Measurements from ENCODE around the gene IER2.
"Not testable (repeated sequence)": the region's sequence is repeated elsewhere in the genome, so short reads cannot be mapped to it uniquely, and the experiment has no call there.

Gene IER2

DNA sequence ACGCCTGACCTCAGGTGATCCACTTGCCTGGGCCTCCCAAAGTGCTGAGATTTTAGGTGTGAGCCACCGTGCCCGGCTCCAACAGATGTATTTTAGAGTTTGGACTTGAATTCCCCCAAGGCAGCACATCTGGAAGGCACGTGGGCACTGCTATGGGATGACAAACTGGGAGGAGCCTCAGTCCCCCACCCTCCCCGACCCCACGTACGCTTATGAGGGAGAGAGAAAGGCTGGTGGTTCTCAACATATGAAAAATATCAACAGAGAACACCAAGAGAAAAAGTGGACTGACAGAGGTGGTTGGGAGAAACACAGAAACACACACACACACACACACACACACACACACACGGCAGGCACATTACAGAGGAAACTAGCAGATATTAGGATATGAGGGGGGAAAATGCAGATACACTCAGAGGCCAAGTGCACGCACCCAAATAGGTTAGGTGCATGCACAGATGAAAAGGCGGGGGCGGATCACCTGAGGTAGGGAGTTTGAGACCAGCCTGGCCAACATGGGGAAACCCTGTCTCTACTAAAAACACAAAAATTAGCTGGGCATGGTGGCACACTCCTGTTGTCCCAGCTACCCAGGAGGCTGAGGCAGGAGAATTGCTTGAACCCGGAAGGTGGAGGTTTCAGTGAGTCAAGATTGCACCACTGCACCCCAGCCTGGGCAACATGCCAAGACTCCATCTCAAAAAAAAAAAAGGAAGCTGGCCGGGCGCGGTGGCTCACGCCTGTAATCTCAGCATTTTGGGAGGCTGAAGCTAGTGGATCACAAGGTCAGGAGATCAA is 3.2 kb upstream of the IER2 start:
- Mint-ChIP-seq H3K4me3 (peak overlapping the region; percentile 72 to 80 (median 78)), H3K9me3 (no peaks in the 10 kb centered on the region), H3K27ac (peak overlapping the region in 1 of 3 experiments; percentile 26)

DNA sequence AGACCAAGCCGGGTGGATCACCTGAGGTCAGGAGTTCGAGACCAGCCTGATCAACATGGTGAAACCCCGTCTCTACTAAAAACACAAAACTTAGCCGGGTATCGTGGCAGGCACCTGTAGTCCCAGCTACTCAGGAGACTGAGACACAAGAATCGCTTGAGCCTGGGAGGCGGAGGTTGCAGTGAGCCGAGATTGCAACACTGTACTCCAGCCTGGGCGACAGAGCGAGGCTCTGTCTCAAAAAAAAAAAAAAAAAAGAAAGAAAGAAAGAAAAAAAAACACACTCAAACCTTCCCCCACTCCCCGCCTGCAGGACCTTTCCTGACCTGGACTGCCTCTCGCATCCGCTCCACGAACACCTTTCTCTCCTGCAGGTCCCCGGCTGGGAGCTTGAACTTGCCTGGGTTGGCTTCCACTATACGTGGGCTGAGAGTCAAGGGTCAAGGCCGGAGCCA is 1.0 kb upstream of the IER2 start:
- not testable (repeated sequence) for H3K4me1 Mint-ChIP-seq; H3K9me3 Mint-ChIP-seq; H3K27me3 Mint-ChIP-seq (ENCODE audit: low read depth)
- Mint-ChIP-seq H3K27ac (peak overlapping the region; percentile 45 to 63 (median 59)), H3K36me3 (ENCODE audit: low read depth) (peaks cover 10% of the 10 kb centered on the region), H3K4me3 (peak overlapping the region; percentile 85 to 100 (median 95))

More for the DNA sequence above, 3.2 kb upstream of the IER2 start:
- peaks cover 6% of the 10 kb centered on the region for H3K4me1 Mint-ChIP-seq
- H3K36me3 Mint-ChIP-seq (ENCODE audit: low read depth) = peaks cover 6% of the 10 kb centered on the region
- TF ChIP-seq, protein P1, sequence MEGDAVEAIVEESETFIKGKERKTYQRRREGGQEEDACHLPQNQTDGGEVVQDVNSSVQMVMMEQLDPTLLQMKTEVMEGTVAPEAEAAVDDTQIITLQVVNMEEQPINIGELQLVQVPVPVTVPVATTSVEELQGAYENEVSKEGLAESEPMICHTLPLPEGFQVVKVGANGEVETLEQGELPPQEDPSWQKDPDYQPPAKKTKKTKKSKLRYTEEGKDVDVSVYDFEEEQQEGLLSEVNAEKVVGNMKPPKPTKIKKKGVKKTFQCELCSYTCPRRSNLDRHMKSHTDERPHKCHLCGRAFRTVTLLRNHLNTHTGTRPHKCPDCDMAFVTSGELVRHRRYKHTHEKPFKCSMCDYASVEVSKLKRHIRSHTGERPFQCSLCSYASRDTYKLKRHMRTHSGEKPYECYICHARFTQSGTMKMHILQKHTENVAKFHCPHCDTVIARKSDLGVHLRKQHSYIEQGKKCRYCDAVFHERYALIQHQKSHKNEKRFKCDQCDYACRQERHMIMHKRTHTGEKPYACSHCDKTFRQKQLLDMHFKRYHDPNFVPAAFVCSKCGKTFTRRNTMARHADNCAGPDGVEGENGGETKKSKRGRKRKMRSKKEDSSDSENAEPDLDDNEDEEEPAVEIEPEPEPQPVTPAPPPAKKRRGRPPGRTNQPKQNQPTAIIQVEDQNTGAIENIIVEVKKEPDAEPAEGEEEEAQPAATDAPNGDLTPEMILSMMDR (IDR thresholded peaks at IDR 0.05; ENCODE audit: unreplicated experiment in 3 of 3) = no peak
- H3K27me3 Mint-ChIP-seq (ENCODE audit: low read depth) = no peaks in the 10 kb centered on the region

GRCh38 chr19:13149628-13150186 is 504 bp upstream of the IER2 start:
- H3K27ac Mint-ChIP-seq = peak overlapping the region; percentile 95 to 100 (median 96)
- H3K27me3 Mint-ChIP-seq (ENCODE audit: low read depth) = peaks cover 5% of the 10 kb centered on the region
- peaks cover 6% of the 10 kb centered on the region for H3K4me1 Mint-ChIP-seq
- H3K9me3 Mint-ChIP-seq = no peaks in the 10 kb centered on the region
- H3K4me3 Mint-ChIP-seq = peak overlapping the region; percentile 95 to 100 (median 100)
- peaks cover 15% of the 10 kb centered on the region for H3K36me3 Mint-ChIP-seq (ENCODE audit: low read depth)
- TF ChIP-seq, protein P1 (IDR thresholded peaks at IDR 0.05; ENCODE audit: unreplicated experiment in 3 of 3) = no peak

DNA sequence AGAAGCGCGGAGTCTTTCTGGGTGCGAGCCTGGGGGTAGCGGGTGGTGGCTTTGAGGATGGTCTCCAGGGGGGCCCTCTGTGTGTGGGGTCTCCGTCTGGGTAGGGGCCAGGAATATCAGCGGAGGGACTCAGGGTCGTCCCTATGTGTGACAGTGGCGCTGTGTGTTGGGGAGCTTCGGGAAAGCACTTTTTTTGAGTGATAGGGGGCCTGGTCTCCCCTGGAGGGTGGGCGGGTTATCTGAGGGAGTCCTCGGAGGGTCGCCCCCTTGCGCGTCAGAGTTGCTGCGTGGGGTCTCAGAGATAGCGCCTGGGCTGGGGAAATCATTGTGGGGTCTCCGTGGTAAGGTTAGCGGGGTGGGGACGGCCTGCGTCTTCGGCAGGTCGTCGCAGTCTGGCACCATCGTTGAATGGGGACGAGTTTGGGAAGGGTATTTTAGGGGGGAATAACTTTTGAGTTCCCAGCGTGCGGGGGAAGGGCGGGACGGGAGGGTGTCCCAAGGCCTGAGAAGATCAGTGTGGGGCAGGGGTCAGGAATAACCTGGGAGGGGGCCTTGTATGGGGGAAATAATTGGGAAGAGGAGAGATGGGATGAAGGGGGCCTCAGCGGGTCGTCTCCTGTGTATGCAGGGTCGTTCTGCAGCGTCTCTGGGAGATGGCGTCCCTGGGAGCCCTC is 857 bp downstream of the IER2 start:
- peaks cover 16% of the 10 kb centered on the region for H3K36me3 Mint-ChIP-seq (ENCODE audit: low read depth)
- no peaks in the 10 kb centered on the region for H3K9me3 Mint-ChIP-seq
- H3K27me3 Mint-ChIP-seq (ENCODE audit: low read depth) = peaks cover 5% of the 10 kb centered on the region
- peak overlapping the region; percentile 95 to 100 (median 96) for H3K27ac Mint-ChIP-seq
- H3K4me1 Mint-ChIP-seq = peaks cover 11% of the 10 kb centered on the region
- peak overlapping the region; percentile 95 to 100 (median 100) for H3K4me3 Mint-ChIP-seq
- TF ChIP-seq, protein P1 (IDR thresholded peaks at IDR 0.05; ENCODE audit: unreplicated experiment in 3 of 3) = no peak

DNA sequence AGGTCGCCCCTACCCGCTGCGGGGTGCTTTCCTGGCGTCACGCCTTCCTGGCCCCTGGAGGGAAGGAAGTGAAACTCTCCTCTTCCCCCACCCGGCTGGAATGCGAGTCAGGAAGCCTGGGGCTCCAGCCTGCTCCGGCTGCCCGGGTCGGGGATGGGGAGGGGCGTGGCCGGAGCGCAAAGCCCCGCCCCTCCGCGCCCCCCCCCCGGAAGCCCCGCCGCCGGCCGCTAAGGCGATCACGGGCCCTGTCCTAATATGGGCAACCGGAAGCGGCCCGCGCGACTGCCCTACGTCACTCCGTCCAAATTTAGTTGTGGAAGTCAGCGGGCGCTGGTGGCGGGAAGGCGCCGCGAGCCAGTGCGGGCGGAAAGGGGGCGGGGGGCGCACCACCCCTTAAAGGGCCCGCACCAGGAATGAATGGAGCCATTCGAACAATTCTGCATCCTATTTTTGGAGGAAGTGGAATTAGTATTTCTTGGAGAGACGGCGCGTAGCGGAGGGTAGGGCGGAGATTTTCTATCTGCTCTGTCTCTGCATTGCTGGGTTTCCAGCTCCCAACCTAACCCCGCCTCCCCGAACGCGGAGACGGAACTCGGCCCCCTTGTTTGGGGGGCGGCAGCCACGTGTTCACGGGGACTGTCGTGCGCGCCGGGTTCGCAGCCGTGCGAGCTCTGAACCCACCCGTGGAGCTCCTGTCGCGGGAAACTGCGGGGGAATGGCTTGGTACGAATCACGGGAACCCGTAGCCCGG is 1.6 kb downstream of the IER2 start:
- Mint-ChIP-seq H3K36me3 (ENCODE audit: low read depth) (peaks cover 15% of the 10 kb centered on the region), H3K4me1 (peaks cover 11% of the 10 kb centered on the region), H3K27me3 (ENCODE audit: low read depth) (peaks cover 5% of the 10 kb centered on the region), H3K4me3 (peak overlapping the region; percentile 95 to 100 (median 100)), H3K9me3 (no peaks in the 10 kb centered on the region), H3K27ac (peak overlapping the region; percentile 95 to 100 (median 96))
- TF ChIP-seq, protein P1 (IDR thresholded peaks at IDR 0.05; ENCODE audit: unreplicated experiment in 3 of 3) = peak in 1 of 3 experiments; percentile 7

Data from nephron (organoid).